ENCODE measurements around the gene CCNDBP1. TPM values are rescaled to one million over a fixed set of nuclear protein-coding genes. Genes with fewer than 3 reads are reported as not detected.
A peak's percentile ranks its signal among the peaks of the same experiment; 100 is the strongest.

Gene CCNDBP1
- total RNA-seq, 1 experiment from 2014 or later = 97.1 TPM

DNA sequence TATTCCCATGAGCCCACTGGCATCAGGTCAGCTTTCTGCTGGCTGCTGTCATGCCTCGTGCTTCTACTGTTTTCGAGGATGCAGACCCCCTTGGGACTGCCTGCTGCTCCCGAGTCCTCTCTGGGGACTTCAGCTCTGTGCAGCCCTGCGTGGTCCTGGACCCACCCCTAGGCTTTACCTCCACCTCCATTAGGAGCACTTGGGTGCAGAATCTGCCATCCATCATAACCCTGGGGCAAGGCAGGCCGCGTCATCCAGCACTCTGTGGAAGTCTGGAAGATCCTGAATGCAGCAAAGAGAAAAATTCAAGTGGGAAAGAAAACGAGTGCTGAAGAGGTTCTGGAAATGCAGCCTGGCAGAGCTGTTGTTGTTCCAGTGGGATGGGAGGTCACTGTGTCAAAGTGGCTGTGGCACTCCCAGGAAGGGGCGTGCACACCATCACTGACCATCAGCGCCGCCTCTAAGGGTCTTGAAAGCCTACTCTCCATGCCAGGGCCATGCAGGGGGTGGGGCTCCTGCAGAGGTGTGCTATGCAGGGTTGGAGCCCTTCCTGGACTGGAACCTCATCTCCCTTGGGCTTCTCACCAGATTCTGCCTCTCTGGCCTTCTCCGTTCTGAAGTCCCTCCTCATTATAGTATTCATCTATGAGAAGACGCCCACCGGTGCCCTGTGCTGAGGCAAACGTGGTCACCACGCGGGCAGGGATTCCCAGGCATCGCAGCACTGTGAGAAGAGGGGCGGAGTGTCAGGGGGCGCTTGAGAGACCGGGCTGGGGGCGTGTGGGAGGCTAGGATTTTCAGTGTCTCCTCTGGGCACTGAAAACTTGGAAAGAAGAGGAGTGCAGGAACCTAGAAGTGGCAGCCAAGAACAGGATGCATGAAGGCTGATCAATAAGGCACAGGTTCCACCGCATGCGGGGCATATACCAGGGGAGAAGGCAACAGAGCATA, 23.1 kb downstream of the CCNDBP1 start:
- H3K27me3 ChIP-seq = no peaks in the 10 kb centered on the region
- no peak overlapping the region for H3K4me3 ChIP-seq
- H3K36me3 ChIP-seq = no peaks in the 10 kb centered on the region
- DNase-seq = no peak
- H3K9me3 ChIP-seq = no peaks in the 10 kb centered on the region

DNA sequence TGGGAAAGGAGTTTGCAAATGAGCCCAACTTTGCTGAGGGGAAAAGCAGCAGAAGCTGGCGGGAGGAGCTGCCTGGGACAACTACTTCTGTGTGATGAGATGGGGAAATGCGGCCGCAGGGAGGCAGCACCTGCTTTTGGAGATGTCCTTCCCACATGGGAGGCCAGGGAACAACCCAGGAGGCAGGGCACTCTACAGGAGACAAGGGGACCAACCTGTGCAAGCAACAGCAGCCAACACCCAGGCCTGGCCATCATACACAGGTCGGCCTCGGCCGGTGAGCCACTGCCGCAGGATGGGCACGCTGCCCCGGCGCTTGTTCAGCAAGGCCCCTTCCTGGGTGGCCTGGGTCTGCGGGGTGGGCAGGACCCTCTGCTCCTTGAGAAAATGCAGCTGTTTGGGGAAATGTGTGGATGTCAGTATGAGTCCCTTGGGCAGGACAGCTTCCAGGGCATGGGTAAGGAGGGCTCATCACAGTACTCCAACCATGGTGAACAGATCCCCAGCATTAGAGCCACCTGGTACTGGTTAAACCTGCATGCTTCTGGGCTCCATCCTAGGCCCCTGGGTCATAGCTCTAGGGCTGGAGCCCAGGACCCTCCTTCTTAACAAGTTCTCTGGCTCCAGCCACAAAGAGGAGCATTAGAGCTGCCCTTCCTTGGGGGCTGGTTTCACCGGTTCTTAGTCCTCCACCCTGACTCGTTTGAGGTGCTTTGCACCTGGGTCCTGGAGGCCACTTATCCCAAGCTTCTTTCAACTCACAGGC, 24.0 kb downstream of the CCNDBP1 start:
- Histone ChIP-seq H3K4me3 (no peak overlapping the region), H3K27me3 (no peaks in the 10 kb centered on the region), H3K36me3 (no peaks in the 10 kb centered on the region), H3K9me3 (no peaks in the 10 kb centered on the region)
- DNase-seq = peak; percentile 4

DNA sequence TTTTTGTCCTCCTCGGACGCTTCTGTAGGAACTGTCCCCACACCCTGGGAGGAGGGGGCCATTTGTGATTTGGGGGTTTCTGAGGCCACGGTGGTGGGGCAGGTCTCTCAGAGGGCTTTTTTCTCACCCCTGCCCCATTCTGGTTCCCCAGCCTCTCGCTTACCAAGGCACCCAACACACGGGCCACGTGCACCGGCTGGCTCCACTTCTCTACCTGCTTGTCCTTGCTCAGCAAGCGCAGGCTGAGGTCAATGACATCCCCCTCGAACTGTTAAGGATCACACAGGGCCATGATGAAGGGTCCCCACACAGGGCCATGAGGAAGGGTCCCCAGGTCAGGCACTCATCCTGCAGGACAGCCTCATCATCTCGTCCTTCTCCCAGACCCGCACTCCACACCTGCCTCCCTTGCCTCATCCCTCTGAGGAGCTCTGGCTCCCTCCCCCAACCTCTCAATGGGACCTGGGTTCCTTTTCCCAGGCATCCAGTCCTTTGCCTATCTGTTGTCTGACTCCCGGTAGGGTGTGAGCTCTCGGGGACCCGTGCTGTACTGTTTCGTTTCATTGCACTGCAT, 25.1 kb downstream of the CCNDBP1 start:
- no peaks in the 10 kb centered on the region for H3K27me3 ChIP-seq
- DNase-seq = no peak
- H3K36me3 ChIP-seq = no peaks in the 10 kb centered on the region
- H3K4me3 ChIP-seq = no peak overlapping the region
- no peaks in the 10 kb centered on the region for H3K9me3 ChIP-seq

DNA sequence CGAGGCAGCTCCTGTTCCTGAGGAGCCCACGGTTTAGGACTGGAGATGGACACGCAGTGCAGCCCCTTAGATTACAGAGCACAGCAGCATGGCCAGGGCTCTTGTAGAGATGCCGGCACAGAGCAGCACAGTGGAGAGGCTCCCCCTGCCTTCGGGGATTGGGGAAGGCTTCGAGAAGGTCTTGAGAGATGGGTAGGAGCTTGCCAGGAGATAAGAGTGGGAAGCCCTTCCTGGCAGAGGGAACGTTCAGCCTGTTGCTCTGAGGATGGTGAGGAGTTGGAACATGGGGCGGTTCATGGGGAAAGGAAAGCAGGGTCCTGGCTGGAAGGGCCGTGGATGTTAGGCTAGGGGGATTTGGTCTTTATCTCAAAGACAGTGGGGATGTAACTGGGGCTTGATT, 25.6 kb downstream of the CCNDBP1 start:
- no peaks in the 10 kb centered on the region for H3K27me3 ChIP-seq
- no peaks in the 10 kb centered on the region for H3K36me3 ChIP-seq
- H3K9me3 ChIP-seq = no peaks in the 10 kb centered on the region
- no peak for DNase-seq
- H3K4me3 ChIP-seq = no peak overlapping the region

DNA sequence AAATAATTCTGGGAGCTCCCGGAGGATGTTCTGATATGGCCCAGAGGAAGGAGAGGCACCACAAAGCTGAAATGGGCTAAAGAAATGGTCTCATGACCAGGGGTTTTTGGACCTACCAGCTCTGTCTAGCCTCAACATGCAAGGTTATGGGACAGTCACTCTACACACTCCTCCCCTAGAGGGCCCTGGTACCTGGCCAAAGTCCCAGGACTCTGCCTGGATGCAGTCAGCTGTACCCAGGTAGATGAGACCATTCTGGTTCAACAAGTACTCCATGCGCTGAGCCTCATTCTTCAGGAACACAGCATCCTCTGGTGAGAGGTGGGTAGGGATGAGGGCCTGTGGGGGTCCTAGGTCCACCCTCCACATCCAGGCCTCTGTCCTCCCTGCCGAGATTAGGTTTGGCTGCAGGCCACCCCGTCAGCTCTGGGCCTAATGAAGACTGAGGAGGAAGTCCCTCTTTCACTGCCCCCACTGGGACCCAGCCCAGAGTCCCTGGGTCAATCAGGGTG, 26.1 kb downstream of the CCNDBP1 start:
- no peak overlapping the region for H3K4me3 ChIP-seq
- no peaks in the 10 kb centered on the region for H3K36me3 ChIP-seq
- H3K27me3 ChIP-seq = no peaks in the 10 kb centered on the region
- no peaks in the 10 kb centered on the region for H3K9me3 ChIP-seq
- DNase-seq = no peak

DNA sequence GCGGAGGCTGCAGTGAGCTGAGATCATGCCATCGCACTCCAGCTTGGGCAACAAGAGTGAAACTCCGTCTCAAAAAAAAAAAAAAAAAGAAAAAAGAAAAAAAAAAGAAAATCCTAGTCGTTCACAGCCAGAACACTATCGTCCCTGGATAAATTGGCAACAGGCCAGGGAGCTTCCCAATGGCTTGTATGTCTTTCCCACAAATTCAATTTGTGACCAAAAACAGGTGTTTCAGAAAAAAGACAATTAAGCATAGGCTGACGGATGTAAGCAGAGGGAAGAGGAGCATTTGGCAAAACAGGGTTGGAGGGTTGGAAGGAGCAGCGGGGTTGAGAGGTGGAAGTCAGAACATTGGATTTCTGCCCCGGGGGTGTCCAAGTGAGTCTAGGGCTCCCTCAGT, 27.1 kb downstream of the CCNDBP1 start:
- Histone ChIP-seq H3K27me3 (no peaks in the 10 kb centered on the region), H3K4me3 (no peak overlapping the region)

DNA sequence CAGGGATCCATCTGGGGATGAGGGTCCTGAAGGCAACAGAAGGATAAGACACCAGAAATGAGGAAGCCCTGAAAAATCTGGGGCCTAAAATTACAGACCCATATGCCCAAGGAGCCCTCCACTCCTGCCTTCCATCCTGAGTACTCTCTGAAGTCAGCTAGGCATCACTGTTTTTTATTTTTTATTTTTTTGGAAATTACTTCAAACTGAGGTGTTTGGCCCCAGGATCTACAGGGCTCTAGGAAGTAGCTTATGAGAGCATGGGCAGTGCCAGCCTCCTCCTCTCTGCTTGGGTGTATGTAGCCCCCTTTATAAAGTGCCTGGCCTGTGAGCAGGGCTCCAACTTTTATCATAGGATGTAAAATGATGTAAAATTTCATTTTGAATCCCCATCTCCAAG, 27.7 kb downstream of the CCNDBP1 start:
- Histone ChIP-seq H3K36me3 (no peaks in the 10 kb centered on the region), H3K9me3 (no peaks in the 10 kb centered on the region), H3K4me3 (no peak overlapping the region), H3K27me3 (no peaks in the 10 kb centered on the region)
- DNase-seq = no peak

More for the DNA sequence above, 27.1 kb downstream of the CCNDBP1 start:
- Histone ChIP-seq H3K36me3 (no peaks in the 10 kb centered on the region), H3K9me3 (no peaks in the 10 kb centered on the region)
- DNase-seq = no peak

DNA sequence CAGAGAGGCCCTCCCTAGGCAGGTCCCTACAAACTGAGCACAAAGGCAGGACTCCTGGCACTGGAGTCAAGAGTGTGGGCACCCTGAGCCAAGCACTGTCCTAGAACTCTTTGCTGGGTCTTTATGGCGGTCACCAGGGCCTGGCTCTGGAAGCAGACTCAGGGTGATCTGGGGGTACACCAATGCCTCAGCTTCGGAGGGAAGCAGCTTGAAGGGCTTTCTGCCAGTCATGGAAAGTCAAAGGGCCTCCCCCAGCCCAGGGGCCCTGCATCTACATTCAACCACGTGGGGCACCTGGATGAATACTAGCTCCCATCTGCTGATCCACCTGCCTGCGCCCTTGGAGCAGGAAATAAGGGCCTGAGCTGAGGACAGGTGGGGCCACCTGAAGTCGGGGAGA, 28.3 kb downstream of the CCNDBP1 start:
- Histone ChIP-seq H3K9me3 (no peaks in the 10 kb centered on the region), H3K36me3 (no peaks in the 10 kb centered on the region), H3K4me3 (no peak overlapping the region), H3K27me3 (no peaks in the 10 kb centered on the region)
- no peak for DNase-seq

DNA sequence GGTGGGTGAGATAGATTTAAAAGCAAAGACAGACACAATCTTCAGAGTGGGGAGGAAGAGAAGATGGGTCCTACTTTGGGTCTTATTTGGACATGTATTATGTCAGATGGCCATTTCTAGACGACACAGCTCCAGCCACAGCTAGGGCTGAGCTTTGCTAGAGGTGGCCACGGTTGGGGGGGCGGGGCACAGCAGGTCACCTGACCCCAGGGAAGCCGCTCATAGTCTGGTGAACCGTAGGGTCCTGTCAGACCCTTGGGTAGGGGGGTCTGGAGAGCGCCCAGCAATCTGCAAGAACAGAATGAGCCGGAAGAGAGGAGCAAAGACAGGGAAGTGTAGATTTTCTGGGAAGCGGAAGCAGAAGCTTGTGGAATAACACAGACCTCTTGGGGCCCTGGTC, 29.0 kb downstream of the CCNDBP1 start:
- Histone ChIP-seq H3K27me3 (no peaks in the 10 kb centered on the region), H3K9me3 (no peaks in the 10 kb centered on the region), H3K4me3 (no peak overlapping the region), H3K36me3 (no peaks in the 10 kb centered on the region)
- DNase-seq = no peak

DNA sequence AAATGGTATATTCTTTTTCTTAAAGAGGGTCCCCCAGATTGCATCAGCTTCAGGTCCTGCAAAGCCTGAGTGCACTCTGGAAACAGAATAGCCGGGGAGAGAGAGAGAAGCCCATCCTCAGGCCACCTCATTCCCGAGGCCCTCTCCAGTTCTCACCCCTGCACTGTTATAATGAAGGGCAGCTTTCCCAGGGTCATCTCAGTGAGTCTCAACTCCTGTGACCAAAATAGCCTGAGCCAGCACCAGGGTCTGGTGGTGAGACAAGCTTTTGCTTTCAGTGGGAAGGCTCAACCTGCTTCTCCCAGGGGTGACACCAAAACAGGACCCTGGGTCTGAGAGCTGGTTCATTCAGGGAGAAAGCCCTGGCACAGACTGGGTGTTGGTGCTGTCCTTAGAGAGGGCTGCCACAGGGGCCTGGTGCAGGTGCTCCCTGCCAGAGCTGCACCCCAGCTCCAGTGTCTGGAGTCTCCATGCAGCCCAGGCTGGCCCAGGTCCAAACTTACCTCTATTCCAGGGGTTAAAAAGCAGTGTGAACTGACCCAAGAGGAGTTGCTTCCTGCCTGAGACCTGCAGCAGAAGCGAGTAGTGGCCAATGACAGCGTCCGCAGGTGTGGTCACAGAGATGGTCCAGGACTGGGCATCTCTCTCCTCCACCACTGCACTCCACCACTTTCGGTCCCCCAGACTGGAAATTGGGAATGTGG, 29.5 kb downstream of the CCNDBP1 start:
- Histone ChIP-seq H3K4me3 (no peak overlapping the region), H3K36me3 (no peaks in the 10 kb centered on the region), H3K27me3 (no peaks in the 10 kb centered on the region), H3K9me3 (no peaks in the 10 kb centered on the region)
- no peak for DNase-seq

DNA sequence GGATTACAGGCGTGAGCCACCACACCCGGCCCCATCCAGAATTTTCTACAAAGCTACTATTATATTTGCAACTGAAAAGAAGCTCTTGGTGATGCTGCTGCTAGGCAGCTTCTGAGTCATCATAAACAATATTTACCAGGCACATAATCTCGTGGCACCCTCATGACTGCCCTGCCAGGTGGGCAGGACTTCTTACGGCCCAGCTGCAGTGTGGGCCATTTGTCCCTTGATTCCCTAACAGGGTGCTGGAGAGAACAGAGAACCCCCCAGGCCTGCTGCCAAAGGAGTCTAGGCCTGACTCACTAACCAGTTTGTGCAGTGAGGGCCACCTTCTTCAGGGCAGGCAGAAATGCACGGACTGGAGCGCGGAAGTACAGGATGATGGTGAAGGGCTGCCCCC, 30.8 kb downstream of the CCNDBP1 start:
- Histone ChIP-seq H3K9me3 (no peaks in the 10 kb centered on the region), H3K4me3 (no peak overlapping the region), H3K36me3 (no peaks in the 10 kb centered on the region), H3K27me3 (no peaks in the 10 kb centered on the region)
- peak; percentile 55 for DNase-seq

DNA sequence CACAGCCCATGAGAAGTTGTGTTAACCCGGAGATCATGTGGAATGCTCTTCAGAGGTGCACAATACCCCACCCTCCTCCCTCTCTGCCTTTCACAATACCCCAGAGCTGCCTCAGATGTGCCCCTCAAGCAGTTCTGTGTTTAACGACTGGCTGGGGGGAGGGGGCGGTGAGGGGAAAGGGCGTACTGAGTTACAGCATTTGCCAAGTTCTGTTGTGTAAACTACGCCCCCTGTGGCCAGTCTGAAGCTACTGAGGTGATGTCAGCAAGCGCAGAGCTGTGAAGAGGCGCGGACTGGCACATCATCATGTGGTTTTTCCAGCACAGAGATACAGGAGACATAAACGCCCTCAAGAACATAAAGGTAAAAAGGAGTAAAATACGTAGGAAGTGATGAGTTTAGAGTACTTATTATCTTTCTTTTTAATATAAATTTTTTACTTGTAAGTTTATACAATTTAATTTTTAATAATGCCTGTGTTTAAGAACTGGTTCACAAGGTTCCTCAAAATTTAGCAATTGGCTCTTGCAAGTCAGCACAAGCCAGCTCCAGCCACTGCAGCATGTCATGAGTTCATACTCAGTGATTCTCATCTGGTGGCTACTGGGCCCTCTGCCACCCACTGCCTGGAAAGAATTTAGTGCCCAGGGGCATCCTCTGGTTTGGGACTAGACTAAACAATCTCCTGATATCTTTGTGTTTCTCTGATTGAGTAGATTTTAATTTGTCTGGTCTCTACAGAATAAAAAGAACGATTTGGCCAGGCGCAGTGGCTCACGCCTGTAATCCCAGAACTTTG, 33.9 kb downstream of the CCNDBP1 start:
- peak; percentile 39 for DNase-seq
- Histone ChIP-seq H3K4me3 (no peak overlapping the region), H3K9me3 (no peaks in the 10 kb centered on the region), H3K27me3 (no peaks in the 10 kb centered on the region), H3K36me3 (no peaks in the 10 kb centered on the region)

DNA sequence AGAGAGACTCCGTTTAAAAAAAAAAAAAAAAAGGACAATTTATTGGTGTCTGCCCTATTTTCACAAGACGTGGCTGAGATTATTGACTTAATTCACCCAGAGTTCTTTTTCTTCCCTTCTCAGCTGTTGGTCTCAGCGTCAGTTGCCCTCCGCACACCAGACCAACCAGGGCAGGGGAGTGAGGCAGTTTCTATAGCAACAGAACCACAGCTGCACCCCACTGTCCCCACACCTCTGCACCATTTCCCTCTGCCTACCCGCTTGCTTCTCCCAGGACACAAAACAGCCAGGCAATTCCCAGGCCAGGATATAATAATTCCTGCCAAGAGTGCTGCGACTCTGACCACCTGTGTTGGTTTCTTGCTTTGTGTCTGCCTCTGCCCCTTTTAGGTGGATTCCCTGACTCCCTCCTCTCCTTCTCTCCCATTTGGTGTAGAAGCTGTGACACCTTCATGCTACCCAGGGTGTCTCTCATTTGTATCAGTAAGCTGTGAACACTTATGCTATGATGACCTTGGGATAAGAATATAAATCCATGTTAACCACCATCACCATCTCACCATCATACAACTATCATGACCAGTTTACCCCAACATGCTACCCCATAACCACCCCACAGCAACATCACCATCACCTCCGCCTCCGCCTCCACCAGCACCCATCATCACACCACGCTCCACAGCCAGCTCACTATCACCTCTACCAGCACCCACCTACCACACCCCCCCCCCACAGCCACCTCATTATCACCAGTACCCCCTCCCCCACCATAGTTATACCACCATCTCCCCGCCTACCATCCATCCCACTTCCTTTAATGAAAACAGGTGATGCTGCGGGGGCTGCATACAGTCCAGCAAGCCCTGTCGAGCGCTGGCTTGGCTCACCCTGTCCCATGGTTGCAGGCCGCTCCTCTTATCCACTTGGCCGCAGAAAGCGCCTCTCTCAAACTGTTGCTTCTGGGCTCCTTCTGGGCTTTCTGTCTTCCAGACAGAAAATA, 35.0 kb downstream of the CCNDBP1 start:
- H3K4me3 ChIP-seq = no peak overlapping the region
- H3K9me3 ChIP-seq = no peaks in the 10 kb centered on the region
- H3K27me3 ChIP-seq = no peaks in the 10 kb centered on the region
- H3K36me3 ChIP-seq = no peaks in the 10 kb centered on the region
- DNase-seq = no peak

DNA sequence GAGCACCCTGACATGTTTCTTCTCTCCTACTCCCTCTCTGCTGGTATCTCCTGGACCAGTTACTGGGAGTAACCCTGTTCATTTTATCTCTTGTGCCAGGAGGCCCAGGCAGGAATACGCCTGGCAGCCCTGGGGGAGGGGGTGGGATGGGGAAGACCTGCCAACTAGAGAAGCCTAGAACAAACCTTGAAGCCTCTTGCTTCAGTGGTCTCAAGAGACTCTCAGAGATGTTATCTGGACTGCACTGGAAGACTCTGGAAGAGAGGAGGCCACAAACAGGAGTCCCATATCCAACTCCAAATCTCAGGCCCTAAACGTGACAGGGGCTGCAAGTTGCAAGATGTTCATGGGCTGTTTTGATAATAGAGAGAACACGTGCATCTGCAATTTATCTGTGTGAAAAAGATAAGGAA, 35.8 kb downstream of the CCNDBP1 start, which contains the start of gene EPB42:
Gene EPB42 (minus strand): TSS at position 28 of the 413 bp plus-strand sequence. CDS start 193 bp downstream, outside the sequence.
- Histone ChIP-seq H3K36me3 (no peaks in the 10 kb centered on the region), H3K9me3 (peaks cover 1% of the 10 kb centered on the region; the same call in 1 of the 2 replicates), H3K4me3 (no peak within 1 kb of the TSS), H3K27me3 (no peaks in the 10 kb centered on the region)
- DNase-seq = no peak

DNA sequence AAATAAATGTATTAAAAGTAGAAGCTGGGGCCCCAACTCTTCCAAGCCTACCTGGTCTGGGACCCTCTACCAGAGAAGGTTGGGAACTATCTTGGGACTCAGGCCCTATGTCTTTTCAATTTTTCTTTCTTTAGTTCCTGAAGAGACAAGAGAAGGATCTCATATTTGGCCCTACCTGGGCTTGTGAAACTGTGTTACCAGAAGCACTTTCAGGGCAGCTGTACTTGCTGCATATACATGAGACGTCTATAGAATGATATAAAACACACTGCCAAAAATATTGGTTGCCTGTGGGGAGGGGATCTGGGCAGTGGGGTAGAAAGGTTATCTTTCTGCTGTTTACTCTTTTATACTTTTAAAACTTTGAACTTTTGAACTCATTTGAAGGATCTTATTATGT, 36.2 kb downstream of the CCNDBP1 start:
- peaks cover 3% of the 10 kb centered on the region; the same call in 1 of the 2 replicates for H3K9me3 ChIP-seq
- H3K27me3 ChIP-seq = no peaks in the 10 kb centered on the region
- H3K4me3 ChIP-seq = no peak overlapping the region
- no peak for DNase-seq
- H3K36me3 ChIP-seq = no peaks in the 10 kb centered on the region
